ENCODE results near the gene IFI27L2. TPM values are rescaled to one million over a fixed set of nuclear protein-coding genes. Genes with fewer than 3 reads are reported as not detected.

The IFI27L2 gene
- total and polyA plus RNA-seq, 2 of the 8 experiments (the other 6 are each of a cell fraction or from before 2014, with no cell fraction given) = 14.0 to 69.6 TPM

GRCh38 chr14:94144765-94145164 is 15.4 kb upstream of the IFI27L2 start:
- ChIA-PET CTCF (ENCODE audit: partially characterized antibody) (interaction anchor here (1.0 to 9.2 kb wide), 4 partner anchors 8 to 89 kb away, joined by 3 to 148 read pairs (median 12); no protein-coding TSS in a partner anchor), POLR2A (ENCODE audit: partially characterized antibody) (interaction anchor here (1.2 kb wide), 2 partner anchors 16 to 30 kb away, joined by 3 to 4 read pairs; partner anchors contain the start of gene IFI27L2)
- peak overlapping the region; percentile 98 for H2AFZ ChIP-seq (ENCODE audit: low read length)
- TF ChIP-seq SP4 (IDR thresholded peaks at IDR 0.05; ENCODE audit: low read length) (no peak), CHD1 (IDR thresholded peaks at IDR 0.05; ENCODE audit: low read depth, low read length) (no peak), USF2 (IDR thresholded peaks at IDR 0.05; ENCODE audit: low read length) (peak; percentile 42; the same call in 1 of the 2 replicates), CEBPB (IDR thresholded peaks at IDR 0.05; ENCODE audit: low read depth, low read length) (peak; percentile 74), TCF12 (IDR thresholded peaks at IDR 0.05; ENCODE audit: low read depth, low read length) (no peak), KDM4A (IDR thresholded peaks at IDR 0.05; ENCODE audit: low read depth, low read length, severe bottlenecking) (no peak), RFX5 (IDR thresholded peaks at IDR 0.05; ENCODE audit: borderline replicate concordance, low read depth, low read length) (no peak), EP300 (IDR thresholded peaks at IDR 0.05; ENCODE audit: borderline replicate concordance in 1 of 2, low read depth in 2 of 2, low read length in 2 of 2) (no peak), POLR2AphosphoS5 (IDR thresholded peaks at IDR 0.05; ENCODE audit: low read depth, low read length) (peak; percentile 30; the same call in 1 of the 2 replicates), GTF2F1 (IDR thresholded peaks at IDR 0.05; ENCODE audit: borderline replicate concordance, low read depth, low read length) (no peak), TAF7 (optimal IDR thresholded peaks at IDR 0.05; ENCODE audit: borderline replicate concordance, low read depth, low read length) (no peak), SP1 (IDR thresholded peaks at IDR 0.05; ENCODE audit: low read depth, low read length) (no peak), POLR2A (IDR thresholded peaks at IDR 0.05; ENCODE audit: control extremely low read depth in 1 of 2, low read depth in 2 of 2, low read length in 2 of 2) (no peak)

More at GRCh38 chr14:94144765-94145164, 15.4 kb upstream of the IFI27L2 start:
- H2BK5ac ChIP-seq (ENCODE audit: low read depth, low read length) = peak overlapping the region; percentile 93
- H3K56ac ChIP-seq (replicated peaks; ENCODE audit: insufficient read length, low read depth, low read length) = no peak overlapping the region
- H3K36me3 ChIP-seq (ENCODE audit: control insufficient read depth in 2 of 4, insufficient read depth in 4 of 4, low read length in 3 of 4) = no peaks in the 10 kb centered on the region
- peak overlapping the region; percentile 55; the same call in 1 of the 2 replicates for H2BK20ac ChIP-seq (ENCODE audit: low read length)
- peak overlapping the region; percentile 10; the same call in 1 of the 2 replicates for H3K18ac ChIP-seq (ENCODE audit: extremely low read depth, low read length)
- H3K27ac ChIP-seq (ENCODE audit: low read depth, low read length) = peak overlapping the region; percentile 32; the same call in 1 of the 2 replicates
- H2BK12ac ChIP-seq (ENCODE audit: low read depth, low read length) = 0 out of 2 replicates have a peak overlapping the region, but pooled peaks have one; percentile 94
- H2BK120ac ChIP-seq (replicated peaks; ENCODE audit: low read depth, low read length) = no peak overlapping the region
- no peaks in the 10 kb centered on the region for H3K79me2 ChIP-seq (ENCODE audit: control insufficient read depth in 1 of 2, insufficient read depth in 2 of 2, low read length in 2 of 2)
- H4K91ac ChIP-seq (replicated peaks; ENCODE audit: insufficient read length, low read length) = no peak overlapping the region
- FAIRE-seq (no peak), DNase-seq (ENCODE audit: low read depth in 1 of 2, low spot score in 2 of 2) (peak in 1 of 2 experiments; percentile 62)
- no peaks in the 10 kb centered on the region for H3K9me3 ChIP-seq (ENCODE audit: insufficient read depth in 2 of 2, low read depth in 1 of 2, low read length in 1 of 2)
- no peaks in the 10 kb centered on the region for H3K27me3 ChIP-seq (replicated peaks in 1 of 4; ENCODE audit: control insufficient read depth in 3 of 4, extremely low read depth in 1 of 4, insufficient read depth in 3 of 4, low read length in 3 of 4)
- no peak overlapping the region for H4K8ac ChIP-seq (ENCODE audit: extremely low read depth, insufficient read depth, low read length)
- H4K20me1 ChIP-seq (replicated peaks in 1 of 2; ENCODE audit: control insufficient read depth in 1 of 2, insufficient read depth in 2 of 2, low read length in 2 of 2) = no peaks in the 10 kb centered on the region
- H2AK5ac ChIP-seq (ENCODE audit: low read depth, low read length) = no peak overlapping the region
- H3K4me1 ChIP-seq (replicated peaks in 1 of 4; ENCODE audit: control insufficient read depth in 3 of 4, insufficient read depth in 4 of 4, low read length in 3 of 4) = peaks cover 1 to 8% (median 5%) of the 10 kb centered on the region in 4 experiments; a peak in 4 of 7 replicates
- H2BK15ac ChIP-seq (ENCODE audit: low read length) = 0 out of 2 replicates have a peak overlapping the region, but pooled peaks have one; percentile 81
- peak overlapping the region in 1 of 2 experiments; percentile 19; a peak in 1 of 4 replicates for H3K4me2 ChIP-seq (ENCODE audit: insufficient read depth in 1 of 2, low read depth in 2 of 2, low read length in 2 of 2)
- no peaks in the 10 kb centered on the region for H3K79me1 ChIP-seq (ENCODE audit: low read depth, low read length)
- H3K23ac ChIP-seq (ENCODE audit: insufficient read length) = no peak overlapping the region
- H3K14ac ChIP-seq (ENCODE audit: insufficient read length) = no peak overlapping the region
- 73% methylated on average over 1 of the region's 1 CpG; no CpG with 5 or more reads in 1 of the 2 experiments for WGBS, 2 experiments (ENCODE audit: extremely low coverage in 1 of 2, insufficient coverage in 1 of 2, insufficient read length in 1 of 2, insufficient replicate concordance in 2 of 2, low coverage in 1 of 2, low lambda C conversion rate in 2 of 2, missing lambda C conversion rate in 1 of 2)
- H4K5ac ChIP-seq (ENCODE audit: insufficient read length, low read depth, low read length) = peak overlapping the region; percentile 56
- no peak overlapping the region for H3K4ac ChIP-seq (replicated peaks; ENCODE audit: insufficient read length, low read depth, low read length)
- no peak overlapping the region for H3K4me3 ChIP-seq (ENCODE audit: extremely low read depth in 1 of 4, insufficient read depth in 2 of 4, low read depth in 3 of 4, low read length in 4 of 4)
- H3K9ac ChIP-seq (replicated peaks in 1 of 4; ENCODE audit: extremely low read depth in 1 of 4, low read depth in 3 of 4, low read length in 3 of 4) = peak overlapping the region in 1 of 4 experiments; percentile 1; a peak in 1 of 7 replicates
- H3K23me2 ChIP-seq (ENCODE audit: low read depth, low read length) = no peaks in the 10 kb centered on the region
